SK-N-SH (cell line): ENCODE results near the gene FDX1. TPM values are rescaled to one million over a fixed set of nuclear protein-coding genes. Genes with fewer than 3 reads are reported as not detected.
A peak's percentile ranks its signal among the peaks of the same experiment; 100 is the strongest.

Source experiments
- CTCF ChIA-PET: fragments of 300-600, 350-600 bp; formaldehyde crosslinking; extraction: SDS; loops from one replicate; lab custom pipeline; 2021; lab: Yijun Ruan, JAX
- POLR2A ChIA-PET: fragments of 350-600 bp; sonication (Branson Sonifier 250); formaldehyde crosslinking; extraction: SDS; loops from one replicate; lab custom pipeline; 2020; ENCODE audit warnings: antibody characterized with exemption, inconsistent platforms; lab: Yijun Ruan, JAX
- DNase-seq: peaks from one replicate; pipeline ENCODE4 v3.0.0; 2012
- H2AFZ ChIP-seq: fragments of 200-600 bp; sonication (generic); 2 replicates; pipeline ENCODE4 v1.8.1; 2016; ENCODE audit warnings: antibody characterized with exemption, mild to moderate bottlenecking, low read depth
- H3F3A ChIP-seq: fragments of 200-600 bp; sonication (generic); replicated peaks from 2 replicates; pipeline ENCODE3; 2016; ENCODE audit warnings: antibody characterized with exemption, mild to moderate bottlenecking; ENCODE audit not compliant: insufficient read depth
- H3K27ac ChIP-seq, 2 experiments: fragments of 200-500 bp in 1 of 2; fragments of 200-600 bp in 1 of 2; sonication (Bioruptor generic) in 1 of 2; sonication (generic), shearing (Covaris generic) in 1 of 2; 2 replicates each; pipeline versions ENCODE4 v1.5.1 to v1.6.1; 2014 to 2016; ENCODE audit warnings: low read depth in 2 of 2, inconsistent platforms in 1 of 2, low read length in 1 of 2, mild to moderate bottlenecking in 1 of 2, mixed read lengths in 1 of 2
- H3K27me3 ChIP-seq: fragments of 200-600 bp; sonication (generic), shearing (Covaris generic); 2 replicates; pipeline ENCODE4 v1.6.1; 2016; ENCODE audit warnings: mixed run types; ENCODE audit not compliant: insufficient read depth
- H3K36me3 ChIP-seq, 2 experiments: fragments of 200-500 bp in 1 of 2; fragments of 200-600 bp in 1 of 2; sonication (Bioruptor generic) in 1 of 2; sonication (generic) in 1 of 2; replicated peaks in 1 of 2; 2 replicates each; pipeline versions ENCODE3 to v1.5.1; 2014 to 2016; ENCODE audit warnings: low read length in 1 of 2, mild to moderate bottlenecking in 1 of 2; ENCODE audit not compliant: insufficient read depth in 2 of 2, control insufficient read depth in 1 of 2
- H3K4me1 ChIP-seq, 2 experiments: fragments of 200-500 bp in 1 of 2; fragments of 200-600 bp in 1 of 2; sonication (Bioruptor generic) in 1 of 2; sonication (generic), shearing (Covaris generic) in 1 of 2; 2 replicates each; pipeline versions ENCODE4 v1.5.1 to v1.6.1; 2014 to 2016; ENCODE audit warnings: low read depth in 1 of 2, low read length in 1 of 2, mixed run types in 1 of 2; ENCODE audit not compliant: insufficient read depth in 2 of 2, control insufficient read depth in 1 of 2
- H3K4me2 ChIP-seq: fragments of 200-600 bp; sonication (generic), shearing (Covaris generic); 2 replicates; pipeline ENCODE4 v1.6.1; 2017; ENCODE audit warnings: mixed run types
- H3K4me3 ChIP-seq, 2 experiments: fragments of 200-500 bp in 1 of 2; fragments of 200-600 bp in 1 of 2; sonication (Bioruptor generic) in 1 of 2; sonication (generic), shearing (Covaris generic) in 1 of 2; 2 replicates each; pipeline versions ENCODE4 v1.5.1 to v1.8.1; 2014 to 2016; ENCODE audit warnings: low read depth in 2 of 2, inconsistent platforms in 1 of 2, low read length in 1 of 2, mild to moderate bottlenecking in 1 of 2, mixed read lengths in 1 of 2, moderate library complexity in 1 of 2
- H3K79me2 ChIP-seq: fragments of 200-600 bp; sonication (generic); 2 replicates; pipeline ENCODE4 v1.8.1; 2017; ENCODE audit warnings: mild to moderate bottlenecking; ENCODE audit not compliant: insufficient read depth
- H3K9ac ChIP-seq: fragments of 200-600 bp; sonication (generic); 2 replicates; pipeline ENCODE4 v1.6.1; 2017; ENCODE audit warnings: mixed run types
- H3K9me2 ChIP-seq: fragments of 200-600 bp; sonication (generic); 2 replicates; pipeline ENCODE4 v1.6.1; 2017; ENCODE audit warnings: mixed run types
- H3K9me3 ChIP-seq: fragments of 200-600 bp; sonication (generic); 2 replicates; pipeline ENCODE4 v1.6.1; 2017; ENCODE audit warnings: mixed run types, mild to moderate bottlenecking, moderate library complexity
- H4K20me1 ChIP-seq: fragments of 200-600 bp; sonication (generic); 2 replicates; pipeline ENCODE4 v1.6.1; 2017; ENCODE audit warnings: mild to moderate bottlenecking, mixed run types; ENCODE audit not compliant: insufficient read depth
- FOSL2 ChIP-seq: IDR thresholded peaks from 2 replicates; pipeline ENCODE4 v1.4.0; 2012; ENCODE audit warnings: low read depth, mild to moderate bottlenecking, moderate library complexity, borderline replicate concordance
- FOXJ3 ChIP-seq: sonication (generic); formaldehyde crosslinking; IDR thresholded peaks from 2 replicates; pipeline ENCODE4 v1.5.1; 2020; ENCODE audit warnings: mild to moderate bottlenecking, missing genetic modification reagents
- GABPA ChIP-seq: IDR thresholded peaks from 2 replicates; pipeline ENCODE4 v1.4.0; 2012; ENCODE audit warnings: low read depth, mild to moderate bottlenecking
- GATA2 ChIP-seq: sonication (generic); formaldehyde crosslinking; IDR thresholded peaks from 2 replicates; pipeline ENCODE4 v1.5.0; 2020; ENCODE audit warnings: mild to moderate bottlenecking, missing genetic modification reagents
- IRF3 ChIP-seq: fragments of 150-350 bp; IDR thresholded peaks from 2 replicates; pipeline ENCODE4 v1.6.1; 2016; ENCODE audit warnings: mild to moderate bottlenecking, low read depth, low read length
- MXI1 ChIP-seq: IDR thresholded peaks from 2 replicates; pipeline ENCODE4 v1.6.1; 2012; ENCODE audit warnings: mild to moderate bottlenecking, low read depth, low read length, improper control_type of control experiment
- NFIC ChIP-seq: IDR thresholded peaks from 2 replicates; pipeline ENCODE4 v1.4.0; 2012; ENCODE audit warnings: borderline replicate concordance
- NRF1 ChIP-seq: IDR thresholded peaks from 2 replicates; pipeline ENCODE4 v1.6.1; 2012; ENCODE audit warnings: low read depth, mild to moderate bottlenecking, low read length
- RAD21 ChIP-seq: IDR thresholded peaks from 2 replicates; pipeline ENCODE4 v1.6.1; 2012; ENCODE audit warnings: mild to moderate bottlenecking, low read length
- RFX5 ChIP-seq: IDR thresholded peaks from 2 replicates; pipeline ENCODE4 v1.6.1; 2012; ENCODE audit warnings: mild to moderate bottlenecking, improper control_type of control experiment, low read length
- RXRA ChIP-seq: IDR thresholded peaks from 2 replicates; pipeline ENCODE4 v1.4.0; 2012; ENCODE audit warnings: low read depth, mild to moderate bottlenecking, borderline replicate concordance
- SIN3A ChIP-seq: IDR thresholded peaks from 2 replicates; pipeline ENCODE4 v1.6.1; 2012; ENCODE audit warnings: low read depth, mild to moderate bottlenecking, low read length, moderate library complexity, borderline replicate concordance
- TAF1 ChIP-seq: IDR thresholded peaks from 2 replicates; pipeline ENCODE4 v1.6.1; 2012; ENCODE audit warnings: low read depth, mild to moderate bottlenecking, low read length, moderate library complexity, borderline replicate concordance
- TCF12 ChIP-seq: IDR thresholded peaks from 2 replicates; pipeline ENCODE4 v1.4.0; 2012
- USF1 ChIP-seq: IDR thresholded peaks from 2 replicates; pipeline ENCODE4 v1.4.0; 2012; ENCODE audit warnings: low read depth, borderline replicate concordance
- WGBS: methylation state at CpG from one replicate; pipeline ENCODE4 v1.1.6; 2017; ENCODE audit warnings: low lambda C conversion rate; 5-methylcytosine and 5-hydroxymethylcytosine counted together
- polyA plus RNA-seq, 3 experiments: library from polyadenylated mRNA; depleted of rRNA; stranded (reverse); fragments of >200 nt; gene quantifications; 2 replicates each; pipeline ENCODE4 v1.2.3, GENCODE V29; 2012
- TF ChIP-seq, protein P1 (sequence below): fragments of 150-350 bp; IDR thresholded peaks from 2 replicates; pipeline ENCODE4 v1.6.1; 2017; ENCODE audit warnings: antibody characterized with exemption, low read length, low read depth, borderline replicate concordance
- TF ChIP-seq, protein P2 (sequence below): IDR thresholded peaks from 2 replicates; pipeline ENCODE4 v1.6.1; 2012; ENCODE audit warnings: mild to moderate bottlenecking, low read depth, low read length, moderate library complexity

Gene FDX1
- polyA plus RNA-seq, 1 of the 3 experiments (the other 2 are of a cell fraction) = 4.0 TPM

DNA sequence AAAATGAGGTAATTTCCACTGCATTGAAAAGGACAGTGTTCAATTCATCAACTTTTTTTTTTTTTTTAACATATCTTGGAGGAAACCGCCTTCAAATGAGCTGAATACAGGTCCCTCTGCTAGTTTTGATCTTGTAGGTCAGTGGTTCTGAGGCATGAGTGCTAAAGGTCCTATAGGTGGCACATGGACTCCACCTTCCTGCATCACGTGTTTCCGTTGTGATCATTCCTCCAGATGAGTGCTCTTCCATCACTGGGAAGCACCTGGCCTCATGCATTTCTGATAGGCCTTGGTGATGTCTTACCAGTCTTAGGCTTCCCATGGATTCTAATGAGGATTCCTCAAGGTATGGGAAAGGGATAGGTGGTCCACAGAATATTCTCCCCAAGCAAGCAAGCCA, 37.8 kb downstream of the FDX1 start:
- Histone ChIP-seq H3K4me3 (no peak overlapping the region), H3K4me1 (peaks cover 0 to 14% of the 10 kb centered on the region in 2 experiments; a peak in 3 of 4 replicates), H3K27me3 (no peaks in the 10 kb centered on the region), H3K9me2 (no peaks in the 10 kb centered on the region), H3K9ac (no peak overlapping the region), H3K4me2 (no peak overlapping the region), H3K9me3 (no peaks in the 10 kb centered on the region), H3K79me2 (no peaks in the 10 kb centered on the region), H3K36me3 (peaks cover 0 to 10% of the 10 kb centered on the region in 2 experiments), H3K27ac (no peak overlapping the region), H2AFZ (no peak overlapping the region)
- POLR2A ChIA-PET = no interaction called here
- DNase-seq = no peak
- no peak for TF ChIP-seq RXRA
- TF ChIP-seq FOXJ3 (CRISPR knock-in tag) = no peak
- peak; percentile 40; the same call in 1 of the 2 replicates for TF ChIP-seq RAD21
- TF ChIP-seq NRF1 = no peak
- TF ChIP-seq NFIC = no peak
- TF ChIP-seq, protein P1, sequence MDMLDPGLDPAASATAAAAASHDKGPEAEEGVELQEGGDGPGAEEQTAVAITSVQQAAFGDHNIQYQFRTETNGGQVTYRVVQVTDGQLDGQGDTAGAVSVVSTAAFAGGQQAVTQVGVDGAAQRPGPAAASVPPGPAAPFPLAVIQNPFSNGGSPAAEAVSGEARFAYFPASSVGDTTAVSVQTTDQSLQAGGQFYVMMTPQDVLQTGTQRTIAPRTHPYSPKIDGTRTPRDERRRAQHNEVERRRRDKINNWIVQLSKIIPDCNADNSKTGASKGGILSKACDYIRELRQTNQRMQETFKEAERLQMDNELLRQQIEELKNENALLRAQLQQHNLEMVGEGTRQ = no peak
- TF ChIP-seq, all 33 proteins: peak for 1
- Histone ChIP-seq H4K20me1 (no peaks in the 10 kb centered on the region), H3F3A (peaks cover 14% of the 10 kb centered on the region)
- CTCF ChIA-PET = interaction anchor here (0.6 to 1.0 kb wide), 3 partner anchors 763 to 956 kb away, joined by 3 to 4 read pairs (median 3); no protein-coding TSS in a partner anchor
- WGBS = 97% methylated on average over 3 of the region's 3 CpGs

DNA sequence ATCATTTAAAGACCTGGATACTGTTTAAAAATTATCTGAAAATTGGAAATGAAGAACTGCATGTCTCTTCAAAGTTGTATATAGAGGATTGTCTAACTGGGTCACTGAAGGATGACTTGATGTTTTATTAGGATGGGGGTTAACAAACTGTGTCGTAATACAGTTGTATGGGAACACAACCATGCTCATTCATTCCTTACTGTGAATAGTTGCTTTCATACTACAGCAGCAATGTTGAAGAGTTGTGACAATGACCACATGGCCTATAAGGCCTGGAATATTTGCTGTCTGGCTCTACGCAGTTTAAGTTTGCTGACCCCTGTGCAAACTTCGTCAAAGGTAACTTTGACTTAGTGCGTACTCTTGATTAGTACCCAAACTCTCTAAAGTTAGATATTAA, 38.4 kb downstream of the FDX1 start:
- Histone ChIP-seq H3K79me2 (no peaks in the 10 kb centered on the region), H4K20me1 (no peaks in the 10 kb centered on the region), H3F3A (peaks cover 14% of the 10 kb centered on the region), H3K9me2 (no peaks in the 10 kb centered on the region), H2AFZ (no peak overlapping the region), H3K36me3 (peaks cover 0 to 10% of the 10 kb centered on the region in 2 experiments), H3K9ac (no peak overlapping the region), H3K4me1 (peaks cover 0 to 14% of the 10 kb centered on the region in 2 experiments; a peak in 3 of 4 replicates), H3K27me3 (no peaks in the 10 kb centered on the region), H3K4me3 (no peak overlapping the region), H3K9me3 (no peaks in the 10 kb centered on the region), H3K4me2 (no peak overlapping the region), H3K27ac (no peak overlapping the region)
- 98% methylated on average over 4 of the region's 4 CpGs for WGBS
- ChIA-PET POLR2A (no interaction called here), CTCF (no interaction called here)
- no peak for DNase-seq
- TF ChIP-seq FOXJ3 (CRISPR knock-in tag) (no peak), IRF3 (no peak), TAF1 (no peak), FOSL2 (no peak), NRF1 (no peak), NFIC (no peak), USF1 (no peak), TCF12 (no peak), GATA2 (no peak), RFX5 (no peak), MXI1 (no peak), SIN3A (no peak), GABPA (no peak)
- TF ChIP-seq, protein P1 = no peak
- TF ChIP-seq, protein P2, sequence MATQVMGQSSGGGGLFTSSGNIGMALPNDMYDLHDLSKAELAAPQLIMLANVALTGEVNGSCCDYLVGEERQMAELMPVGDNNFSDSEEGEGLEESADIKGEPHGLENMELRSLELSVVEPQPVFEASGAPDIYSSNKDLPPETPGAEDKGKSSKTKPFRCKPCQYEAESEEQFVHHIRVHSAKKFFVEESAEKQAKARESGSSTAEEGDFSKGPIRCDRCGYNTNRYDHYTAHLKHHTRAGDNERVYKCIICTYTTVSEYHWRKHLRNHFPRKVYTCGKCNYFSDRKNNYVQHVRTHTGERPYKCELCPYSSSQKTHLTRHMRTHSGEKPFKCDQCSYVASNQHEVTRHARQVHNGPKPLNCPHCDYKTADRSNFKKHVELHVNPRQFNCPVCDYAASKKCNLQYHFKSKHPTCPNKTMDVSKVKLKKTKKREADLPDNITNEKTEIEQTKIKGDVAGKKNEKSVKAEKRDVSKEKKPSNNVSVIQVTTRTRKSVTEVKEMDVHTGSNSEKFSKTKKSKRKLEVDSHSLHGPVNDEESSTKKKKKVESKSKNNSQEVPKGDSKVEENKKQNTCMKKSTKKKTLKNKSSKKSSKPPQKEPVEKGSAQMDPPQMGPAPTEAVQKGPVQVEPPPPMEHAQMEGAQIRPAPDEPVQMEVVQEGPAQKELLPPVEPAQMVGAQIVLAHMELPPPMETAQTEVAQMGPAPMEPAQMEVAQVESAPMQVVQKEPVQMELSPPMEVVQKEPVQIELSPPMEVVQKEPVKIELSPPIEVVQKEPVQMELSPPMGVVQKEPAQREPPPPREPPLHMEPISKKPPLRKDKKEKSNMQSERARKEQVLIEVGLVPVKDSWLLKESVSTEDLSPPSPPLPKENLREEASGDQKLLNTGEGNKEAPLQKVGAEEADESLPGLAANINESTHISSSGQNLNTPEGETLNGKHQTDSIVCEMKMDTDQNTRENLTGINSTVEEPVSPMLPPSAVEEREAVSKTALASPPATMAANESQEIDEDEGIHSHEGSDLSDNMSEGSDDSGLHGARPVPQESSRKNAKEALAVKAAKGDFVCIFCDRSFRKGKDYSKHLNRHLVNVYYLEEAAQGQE = no peak
